H1 (cell line): ENCODE results near the gene INPP5J. TPM values are rescaled to one million over a fixed set of nuclear protein-coding genes. Genes with fewer than 3 reads are reported as not detected.

Source experiments
- CTCF ChIA-PET: fragments of 300-600 bp; sonication (Branson Sonifier 250); formaldehyde crosslinking; loops from one replicate; lab custom pipeline; 2021; ENCODE audit not compliant: partially characterized antibody; lab: Charles Lee
- POLR2A ChIA-PET: fragments of 300-600 bp; sonication (Branson Sonifier 250); formaldehyde crosslinking; loops from one replicate; lab custom pipeline; 2021; ENCODE audit warnings: inconsistent platforms; ENCODE audit not compliant: partially characterized antibody; lab: Charles Lee
- DNase-seq, 2 experiments: peaks; one replicate each; pipeline versions ENCODE4 v3.0.0 to v3.0.0-alpha.2; 2010 to 2022; ENCODE audit warnings: low spot score in 2 of 2, low read depth in 1 of 2, mixed read lengths in 1 of 2
- FAIRE-seq: peaks from 2 replicates; lab custom pipeline; 2011; peaks lifted over from hg19 to GRCh38; lab: Jason Lieb, UNC
- H2AFZ ChIP-seq: 2 replicates; pipeline ENCODE4 v1.8.1; 2012; ENCODE audit warnings: low read length, inconsistent platforms
- H2AK5ac ChIP-seq: 2 replicates; pipeline ENCODE4 v1.6.1; 2013; ENCODE audit warnings: low read depth, low read length
- H2BK120ac ChIP-seq: replicated peaks from 2 replicates; pipeline ENCODE3; 2013; ENCODE audit warnings: low read depth, low read length, inconsistent platforms
- H2BK12ac ChIP-seq: 2 replicates; pipeline ENCODE4 v1.6.1; 2013; ENCODE audit warnings: low read depth, low read length
- H2BK15ac ChIP-seq: 2 replicates; pipeline ENCODE4 v1.6.1; 2013; ENCODE audit warnings: low read length
- H2BK20ac ChIP-seq: 2 replicates; pipeline ENCODE4 v1.6.1; 2013; ENCODE audit warnings: low read length
- H2BK5ac ChIP-seq: 2 replicates; pipeline ENCODE4 v1.6.1; 2013; ENCODE audit warnings: low read depth, low read length
- H3K14ac ChIP-seq: 2 replicates; pipeline ENCODE4 v1.6.1; 2013; ENCODE audit warnings: inconsistent platforms; ENCODE audit not compliant: insufficient read length
- H3K18ac ChIP-seq: 2 replicates; pipeline ENCODE4 v1.6.1; 2013; ENCODE audit warnings: low read length; ENCODE audit errors: extremely low read depth
- H3K23ac ChIP-seq: 2 replicates; pipeline ENCODE4 v1.6.1; 2013; ENCODE audit warnings: inconsistent platforms; ENCODE audit not compliant: insufficient read length
- H3K23me2 ChIP-seq: 2 replicates; pipeline ENCODE4 v1.6.1; 2013; ENCODE audit warnings: low read depth, low read length
- H3K27ac ChIP-seq: 2 replicates; pipeline ENCODE4 v1.6.1; 2011; ENCODE audit warnings: low read depth, low read length, inconsistent platforms
- H3K27me3 ChIP-seq, 4 experiments: replicated peaks in 1 of 4; 1 replicate in 1 of 4; 2 replicates in 3 of 4; pipeline versions ENCODE4 v1.6.1 to v1.8.1; 2011 to 2013; ENCODE audit warnings: low read length in 3 of 4, mild to moderate bottlenecking in 3 of 4, inconsistent platforms in 2 of 4, mixed read lengths in 2 of 4, moderate library complexity in 1 of 4; ENCODE audit not compliant: control insufficient read depth in 3 of 4, insufficient read depth in 3 of 4; ENCODE audit errors: extremely low read depth in 1 of 4
- H3K36me3 ChIP-seq, 4 experiments: 2 replicates each; pipeline versions ENCODE4 v1.6.1 to v1.8.1; 2011 to 2013; ENCODE audit warnings: mild to moderate bottlenecking in 4 of 4, low read length in 3 of 4, moderate library complexity in 2 of 4, control low read depth in 1 of 4, inconsistent platforms in 1 of 4; ENCODE audit not compliant: insufficient read depth in 4 of 4, control insufficient read depth in 2 of 4
- H3K4ac ChIP-seq: replicated peaks from 2 replicates; pipeline ENCODE3; 2013; ENCODE audit warnings: low read length, low read depth, mixed read lengths, inconsistent platforms; ENCODE audit not compliant: insufficient read length
- H3K4me1 ChIP-seq, 4 experiments: replicated peaks in 1 of 4; 1 replicate in 1 of 4; 2 replicates in 3 of 4; pipeline versions ENCODE4 v1.6.1 to v1.8.1; 2011 to 2013; ENCODE audit warnings: low read length in 3 of 4, inconsistent platforms in 2 of 4, mixed read lengths in 1 of 4; ENCODE audit not compliant: insufficient read depth in 4 of 4, control insufficient read depth in 3 of 4
- H3K4me2 ChIP-seq, 2 experiments: 2 replicates each; pipeline versions ENCODE4 v1.6.1 to v1.8.1; 2011 to 2013; ENCODE audit warnings: low read depth in 2 of 2, low read length in 2 of 2, control low read depth in 1 of 2, inconsistent platforms in 1 of 2, mild to moderate bottlenecking in 1 of 2; ENCODE audit not compliant: insufficient read depth in 1 of 2
- H3K4me3 ChIP-seq, 4 experiments: fragments of 200-600, 300-600 bp in 1 of 4; sonication (generic), shearing (Covaris generic), sonication (Bioruptor Twin) in 1 of 4; 2 replicates each; pipeline versions ENCODE4 v1.5.1 to v1.8.1; 2011 to 2016; ENCODE audit warnings: low read length in 4 of 4, low read depth in 3 of 4, control low read depth in 2 of 4, inconsistent platforms in 2 of 4, mild to moderate bottlenecking in 2 of 4, mixed read lengths in 1 of 4, moderate library complexity in 1 of 4; ENCODE audit not compliant: insufficient read depth in 2 of 4; ENCODE audit errors: extremely low read depth in 1 of 4
- H3K56ac ChIP-seq: replicated peaks from 2 replicates; pipeline ENCODE3; 2013; ENCODE audit warnings: low read depth, mild to moderate bottlenecking, mixed read lengths, low read length, inconsistent platforms; ENCODE audit not compliant: insufficient read length
- H3K79me1 ChIP-seq: 2 replicates; pipeline ENCODE4 v1.6.1; 2013; ENCODE audit warnings: low read depth, low read length, control low read depth
- H3K79me2 ChIP-seq, 2 experiments: 2 replicates each; pipeline versions ENCODE4 v1.6.1 to v1.8.1; 2012 to 2013; ENCODE audit warnings: low read length in 2 of 2, mild to moderate bottlenecking in 2 of 2, inconsistent platforms in 1 of 2; ENCODE audit not compliant: insufficient read depth in 2 of 2, control insufficient read depth in 1 of 2
- H3K9ac ChIP-seq, 4 experiments: replicated peaks in 1 of 4; 1 replicate in 1 of 4; 2 replicates in 3 of 4; pipeline versions ENCODE4 v1.6.1 to v1.8.1; 2011 to 2013; ENCODE audit warnings: low read depth in 3 of 4, low read length in 3 of 4, control low read depth in 2 of 4, mild to moderate bottlenecking in 2 of 4, moderate library complexity in 2 of 4, inconsistent platforms in 1 of 4; ENCODE audit errors: extremely low read depth in 1 of 4
- H3K9me3 ChIP-seq, 2 experiments: 2 replicates each; pipeline versions ENCODE4 v1.6.1 to v1.8.1; 2012 to 2013; ENCODE audit warnings: mild to moderate bottlenecking in 2 of 2, moderate library complexity in 2 of 2, control low read depth in 1 of 2, inconsistent platforms in 1 of 2, low read depth in 1 of 2, low read length in 1 of 2, mixed read lengths in 1 of 2; ENCODE audit not compliant: insufficient read depth in 2 of 2
- H4K20me1 ChIP-seq, 2 experiments: replicated peaks in 1 of 2; 2 replicates each; pipeline versions ENCODE3 to v1.8.1; 2011 to 2013; ENCODE audit warnings: inconsistent platforms in 2 of 2, low read length in 2 of 2, mild to moderate bottlenecking in 1 of 2; ENCODE audit not compliant: insufficient read depth in 2 of 2, control insufficient read depth in 1 of 2
- H4K5ac ChIP-seq: 2 replicates; pipeline ENCODE4 v1.6.1; 2013; ENCODE audit warnings: low read length, low read depth, mixed read lengths, inconsistent platforms; ENCODE audit not compliant: insufficient read length
- H4K8ac ChIP-seq: 2 replicates; pipeline ENCODE4 v1.8.0; 2013; ENCODE audit warnings: mild to moderate bottlenecking, moderate library complexity, low read length, inconsistent platforms; ENCODE audit not compliant: insufficient read depth; ENCODE audit errors: extremely low read depth
- H4K91ac ChIP-seq: replicated peaks from 2 replicates; pipeline ENCODE3; 2013; ENCODE audit warnings: low read length, mixed read lengths, inconsistent platforms; ENCODE audit not compliant: insufficient read length
- BCL11A ChIP-seq, 2 experiments: IDR thresholded peaks; one replicate each; pipeline ENCODE4 v1.6.1; 2011; ENCODE audit warnings: low read depth in 2 of 2, low read length in 2 of 2, mild to moderate bottlenecking in 2 of 2
- BRCA1 ChIP-seq: IDR thresholded peaks from 2 replicates; pipeline ENCODE4 v1.6.1; 2012; ENCODE audit warnings: low read depth, low read length, improper control_type of control experiment
- CHD2 ChIP-seq: IDR thresholded peaks from 2 replicates; pipeline ENCODE4 v1.6.1; 2012; ENCODE audit warnings: low read length, improper control_type of control experiment
- GTF2F1 ChIP-seq: IDR thresholded peaks from 2 replicates; pipeline ENCODE4 v1.6.1; 2012; ENCODE audit warnings: low read depth, low read length, improper control_type of control experiment, borderline replicate concordance
- HDAC2 ChIP-seq, 2 experiments: fragments of 300-600 bp in 1 of 2; sonication (generic) in 1 of 2; IDR thresholded peaks; 2 replicates each; pipeline ENCODE4 v1.6.1; 2011 to 2012; ENCODE audit warnings: low read depth in 2 of 2, low read length in 2 of 2, mild to moderate bottlenecking in 2 of 2, moderate library complexity in 2 of 2, borderline replicate concordance in 1 of 2, inconsistent platforms in 1 of 2
- KDM4A ChIP-seq: IDR thresholded peaks from one replicate; pipeline ENCODE4 v1.7.1; 2012; ENCODE audit warnings: low read depth, mild to moderate bottlenecking, moderate library complexity, low read length, inconsistent platforms; ENCODE audit not compliant: severe bottlenecking
- RNF2 ChIP-seq: fragments of 200-900, 300-1000 bp; sonication (generic); IDR thresholded peaks from 2 replicates; pipeline ENCODE4 v1.7.1; 2016; ENCODE audit warnings: borderline replicate concordance, low read depth, mild to moderate bottlenecking, antibody characterized with exemption, low read length; ENCODE audit not compliant: poor library complexity, severe bottlenecking; ENCODE audit errors: missing control alignments
- SIRT6 ChIP-seq: IDR thresholded peaks from one replicate; pipeline ENCODE4 v1.7.1; 2012; ENCODE audit warnings: low read length, inconsistent platforms
- SP1 ChIP-seq: IDR thresholded peaks from 2 replicates; pipeline ENCODE4 v1.6.1; 2011; ENCODE audit warnings: low read depth, low read length
- SP2 ChIP-seq: IDR thresholded peaks from 2 replicates; pipeline ENCODE4 v1.6.1; 2012; ENCODE audit warnings: mild to moderate bottlenecking, low read length, inconsistent platforms
- SP4 ChIP-seq: IDR thresholded peaks from 2 replicates; pipeline ENCODE4 v1.6.1; 2012; ENCODE audit warnings: low read length, inconsistent platforms
- TAF7 ChIP-seq: optimal IDR thresholded peaks from 2 replicates; pipeline ENCODE3; 2011; ENCODE audit warnings: low read depth, mild to moderate bottlenecking, inconsistent platforms, low read length, moderate library complexity, borderline replicate concordance
- TCF12 ChIP-seq: IDR thresholded peaks from 2 replicates; pipeline ENCODE4 v1.6.1; 2011; ENCODE audit warnings: low read depth, mild to moderate bottlenecking, low read length
- YY1 ChIP-seq: IDR thresholded peaks from 2 replicates; pipeline ENCODE4 v1.6.1; 2011; ENCODE audit warnings: low read depth, mild to moderate bottlenecking, low read length
- WGBS, 2 experiments: shearing (Covaris generic) in 1 of 2; methylation state at CpG; one replicate each; pipeline versions ENCODE4 v1.1.6 to v1.1.7; 2013 to 2015; ENCODE audit warnings: low lambda C conversion rate in 2 of 2, mixed read lengths in 2 of 2, inconsistent platforms in 1 of 2, low coverage in 1 of 2, missing lambda C conversion rate in 1 of 2; ENCODE audit not compliant: insufficient replicate concordance in 2 of 2, insufficient coverage in 1 of 2, insufficient read length in 1 of 2; ENCODE audit errors: extremely low coverage in 1 of 2, missing lambda C conversion rate in 1 of 2; 5-methylcytosine and 5-hydroxymethylcytosine counted together
- polyA plus RNA-seq, 7 experiments: library from polyadenylated mRNA; depleted of rRNA in 3 of 7; stranded (reverse) in 5 of 7; unstranded in 2 of 7; fragments of >200 nt in 5 of 7; fragments of 200-250 nt in 2 of 7; gene quantifications; 1 replicate in 5 of 7; 2 replicates in 1 of 7; 4 replicates in 1 of 7; pipeline versions ENCODE4 v1.2.1 to v1.2.3, GENCODE V29; 2011 to 2013; ENCODE audit warnings: missing spikeins in 2 of 7, mixed read lengths in 2 of 7
- total RNA-seq: library from RNA; stranded (reverse); fragmentation: NEBNext Ultra II Directional; extraction: Animal tissue kit (Norgen Biotek cat#: 25700); gene quantifications from 2 replicates; pipeline ENCODE4 v1.2.1, GENCODE V29; 2021

The INPP5J gene
- total and polyA plus RNA-seq, 2 of the 8 experiments (the other 6 are each of a cell fraction or from before 2014, with no cell fraction given): 5.4 to 6.0 TPM

DNA sequence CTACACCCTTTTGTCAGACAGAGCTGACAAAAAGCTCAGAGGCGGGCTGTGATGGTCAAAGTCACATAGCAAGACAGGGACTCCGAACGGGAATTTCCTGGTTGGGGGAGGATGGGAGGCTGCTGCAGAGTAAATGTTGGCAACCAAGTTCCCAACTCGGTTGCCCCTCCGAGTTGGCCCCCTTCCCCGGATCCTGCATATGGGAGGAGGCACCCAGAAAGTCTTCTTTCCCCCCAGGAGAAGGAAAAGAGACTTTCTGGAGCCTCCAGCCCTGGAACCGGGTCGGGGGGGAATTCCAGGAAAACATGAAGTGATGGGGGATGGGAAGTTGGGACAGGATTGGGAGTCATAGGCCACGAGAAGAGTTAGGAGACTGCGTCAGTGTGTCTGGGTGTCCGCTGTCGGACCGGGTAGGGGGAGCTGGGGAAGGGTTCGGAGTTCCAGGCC is 16.0 kb upstream of the INPP5J start:
- Histone ChIP-seq H3K23ac (no peak overlapping the region), H3K27me3 (peaks cover 10 to 23% (median 22%) of the 10 kb centered on the region in 4 experiments), H3K79me2 (no peaks in the 10 kb centered on the region), H2BK15ac (no peak overlapping the region), H3K23me2 (peaks cover 8% of the 10 kb centered on the region; the same call in 1 of the 2 replicates), H4K91ac (no peak overlapping the region), H3K36me3 (no peaks in the 10 kb centered on the region), H3K4me3 (peak overlapping the region; percentile 49 to 77 (median 68)), H3K14ac (no peak overlapping the region), H4K8ac (peak overlapping the region; percentile 91), H2BK120ac (peak overlapping the region; percentile 22), H2AK5ac (no peak overlapping the region), H3K79me1 (no peaks in the 10 kb centered on the region; the same call in 1 of the 2 replicates), H3K9me3 (no peaks in the 10 kb centered on the region), H3K27ac (no peak overlapping the region), H2AFZ (peak overlapping the region; percentile 25; the same call in 1 of the 2 replicates), H2BK12ac (no peak overlapping the region), H3K18ac (no peak overlapping the region; the same call in none of the 2 replicates), H3K9ac (peak overlapping the region; percentile 51 to 57 (median 53)), H2BK20ac (no peak overlapping the region), H3K4me1 (peaks cover 0 to 15% (median 11%) of the 10 kb centered on the region in 4 experiments; a peak in 5 of 7 replicates), H4K5ac (no peak overlapping the region), H3K4me2 (peak overlapping the region; percentile 84 to 90), H3K4ac (peak overlapping the region; percentile 53), H3K56ac (peak overlapping the region; percentile 6), H2BK5ac (peak overlapping the region; percentile 52; the same call in 1 of the 2 replicates), H4K20me1 (peaks cover 0 to 8% of the 10 kb centered on the region in 2 experiments)
- DNase-seq: no peak
- ChIA-PET CTCF (interaction anchor here (0.6 to 8.7 kb wide), 13 partner anchors 8 to 826 kb away, joined by 3 to 124 read pairs (median 5); partner anchors contain the start of genes PLA2G3 and SMTN), POLR2A (interaction anchor here (0.9 to 3.1 kb wide), 6 partner anchors 13 to 53 kb away, joined by 3 to 16 read pairs (median 4); partner anchors contain the start of genes INPP5J, PLA2G3 and RNF185)
- FAIRE-seq: no peak
- 52% methylated on average over 14 of the region's 14 CpGs; no CpG with 5 or more reads in 1 of the 2 experiments for WGBS, 2 experiments
- TF ChIP-seq SIRT6: no peak
- TF ChIP-seq GTF2F1: no peak
- no peak for TF ChIP-seq SP2
- no peak for TF ChIP-seq HDAC2 (IDR thresholded peaks at IDR 0.05; ENCODE audit: borderline replicate concordance in 1 of 2, low read depth in 2 of 2, low read length in 2 of 2)
- TF ChIP-seq RNF2: no peak
- TF ChIP-seq KDM4A: no peak
- no peak for TF ChIP-seq TAF7
- TF ChIP-seq YY1: no peak
- no peak for TF ChIP-seq BCL11A (IDR thresholded peaks at IDR 0.05; ENCODE audit: low read depth in 2 of 2, low read length in 2 of 2)
- no peak for TF ChIP-seq SP1
- TF ChIP-seq TCF12: no peak
- TF ChIP-seq BRCA1: no peak
- no peak for TF ChIP-seq SP4
- TF ChIP-seq CHD2: no peak
